IMR-90 (cell line): ENCODE results near the gene SEC23A. TPM values are rescaled to one million over a fixed set of nuclear protein-coding genes. Genes with fewer than 3 reads are reported as not detected.

Experiments
- ATAC-seq: fragments of 200-7000 bp; cut with Tn5 transposase; 2 replicates; pipeline ENCODE4 v1.9.1; 2020; ENCODE audit warnings: low read depth, mild to moderate bottlenecking, moderate library complexity
- BruUV-seq: library from RNA; stranded (reverse); fragments of 400-500 nt; replicated peaks from 2 replicates; lab custom pipeline; 2021; lab: Mats Ljungman, UMichigan
- CTCF ChIA-PET: fragments of 300-600 bp; formaldehyde crosslinking; extraction: SDS; loops from one replicate; lab custom pipeline; 2021; ENCODE audit warnings: antibody characterized with exemption; lab: Yijun Ruan, JAX
- POLR2A ChIA-PET: fragments of 300-600 bp; sonication (Branson Sonifier 250); formaldehyde crosslinking; loops from one replicate; lab custom pipeline; 2022; ENCODE audit warnings: antibody characterized with exemption; ENCODE audit not compliant: unreplicated experiment; lab: Charles Lee
- DNase-seq: peaks from one replicate; pipeline ENCODE4 v3.0.0; 2013
- H2AFZ ChIP-seq: replicated peaks from 2 replicates; pipeline ENCODE3; 2013; ENCODE audit warnings: low read length, mild to moderate bottlenecking; ENCODE audit not compliant: poor library complexity
- H2AK5ac ChIP-seq: 2 replicates; pipeline ENCODE4 v1.6.1; 2013; ENCODE audit warnings: low read depth, low read length, inconsistent platforms
- H2AK9ac ChIP-seq: replicated peaks from 2 replicates; pipeline ENCODE3; 2013; ENCODE audit warnings: mild to moderate bottlenecking, low read depth, low read length, moderate library complexity; ENCODE audit not compliant: poor library complexity
- H2BK120ac ChIP-seq: 2 replicates; pipeline ENCODE4 v1.6.1; 2013; ENCODE audit warnings: low read depth, low read length, inconsistent platforms
- H2BK15ac ChIP-seq: 3 replicates; pipeline ENCODE4 v1.6.1; 2013; ENCODE audit warnings: low read depth, low read length, inconsistent platforms
- H2BK20ac ChIP-seq: 2 replicates; pipeline ENCODE4 v1.6.1; 2013; ENCODE audit warnings: low read depth, mild to moderate bottlenecking, inconsistent platforms, low read length, moderate library complexity
- H2BK5ac ChIP-seq: 2 replicates; pipeline ENCODE4 v1.6.1; 2013; ENCODE audit warnings: mild to moderate bottlenecking, low read depth, low read length, inconsistent platforms; ENCODE audit not compliant: poor library complexity, severe bottlenecking
- H3K14ac ChIP-seq: replicated peaks from 2 replicates; pipeline ENCODE4 v1.6.1; 2013; ENCODE audit warnings: low read depth, low read length, inconsistent platforms
- H3K18ac ChIP-seq: 2 replicates; pipeline ENCODE4 v1.6.1; 2013; ENCODE audit warnings: low read depth, low read length, control low read depth
- H3K23ac ChIP-seq: 2 replicates; pipeline ENCODE4 v1.6.1; 2013; ENCODE audit warnings: low read depth, low read length, inconsistent platforms
- H3K27ac ChIP-seq: 2 replicates; pipeline ENCODE4 v1.5.1; 2013; ENCODE audit warnings: mild to moderate bottlenecking, control low read depth, low read length; ENCODE audit not compliant: insufficient read depth
- H3K27me3 ChIP-seq: 2 replicates; pipeline ENCODE4 v1.6.1; 2013; ENCODE audit warnings: low read length; ENCODE audit not compliant: control insufficient read depth, insufficient read depth
- H3K36me3 ChIP-seq: 2 replicates; pipeline ENCODE4 v1.6.1; 2013; ENCODE audit warnings: low read length, mixed read lengths; ENCODE audit not compliant: control insufficient read depth, insufficient read depth
- H3K4ac ChIP-seq: 2 replicates; pipeline ENCODE4 v1.6.1; 2013; ENCODE audit warnings: low read depth, low read length, inconsistent platforms
- H3K4me1 ChIP-seq: 2 replicates; pipeline ENCODE4 v1.6.1; 2013; ENCODE audit warnings: low read length, mixed read lengths; ENCODE audit not compliant: control insufficient read depth, insufficient read depth
- H3K4me2 ChIP-seq: 2 replicates; pipeline ENCODE4 v1.6.1; 2013; ENCODE audit warnings: low read depth, mild to moderate bottlenecking, control low read depth, low read length, moderate library complexity
- H3K4me3 ChIP-seq: 2 replicates; pipeline ENCODE4 v1.5.1; 2013; ENCODE audit warnings: low read depth, mild to moderate bottlenecking, control low read depth, low read length, moderate library complexity; ENCODE audit not compliant: insufficient read depth
- H3K56ac ChIP-seq: 2 replicates; pipeline ENCODE4 v1.6.1; 2013; ENCODE audit warnings: low read length, inconsistent platforms; ENCODE audit not compliant: insufficient read depth; ENCODE audit errors: extremely low read depth
- H3K79me1 ChIP-seq, 2 experiments: 2 replicates each; pipeline ENCODE4 v1.6.1; 2013; ENCODE audit warnings: low read length in 2 of 2, inconsistent platforms in 1 of 2, low read depth in 1 of 2
- H3K9ac ChIP-seq: 2 replicates; pipeline ENCODE4 v1.6.1; 2013; ENCODE audit warnings: low read depth, low read length, control low read depth
- H3K9me1 ChIP-seq: 2 replicates; pipeline ENCODE4 v1.6.1; 2013; ENCODE audit warnings: low read length, inconsistent platforms; ENCODE audit not compliant: insufficient read depth
- H3K9me3 ChIP-seq: 2 replicates; pipeline ENCODE4 v1.6.1; 2013; ENCODE audit warnings: low read length; ENCODE audit not compliant: control insufficient read depth, insufficient read depth
- H4K20me1 ChIP-seq: 2 replicates; pipeline ENCODE4 v1.6.1; 2013; ENCODE audit warnings: low read length, inconsistent platforms; ENCODE audit not compliant: insufficient read depth
- H4K5ac ChIP-seq: 2 replicates; pipeline ENCODE4 v1.6.1; 2013; ENCODE audit warnings: mild to moderate bottlenecking, low read depth, low read length, control low read depth
- H4K8ac ChIP-seq, 2 experiments: 2 replicates each; pipeline ENCODE4 v1.6.1; 2013; ENCODE audit warnings: low read depth in 2 of 2, low read length in 2 of 2, control low read depth in 1 of 2, inconsistent platforms in 1 of 2
- H4K91ac ChIP-seq: 2 replicates; pipeline ENCODE4 v1.6.1; 2013; ENCODE audit warnings: low read depth, low read length, inconsistent platforms; ENCODE audit not compliant: insufficient read depth
- MXI1 ChIP-seq: IDR thresholded peaks from 2 replicates; pipeline ENCODE4 v1.6.1; 2012; ENCODE audit warnings: low read depth, mild to moderate bottlenecking, low read length, moderate library complexity, borderline replicate concordance
- NFE2L2 ChIP-seq: fragments of 150-350 bp; IDR thresholded peaks from 2 replicates; pipeline ENCODE4 v1.6.1; 2016; ENCODE audit warnings: low read depth, mild to moderate bottlenecking, low read length
- RFX5 ChIP-seq: IDR thresholded peaks from 2 replicates; pipeline ENCODE4 v1.8.0; 2012; ENCODE audit warnings: low read depth, mild to moderate bottlenecking, low read length, moderate library complexity
- WGBS, 2 experiments: methylation state at CpG; one replicate each; pipeline versions ENCODE4 v1.1.5 to v1.1.7; 2013; ENCODE audit warnings: missing lambda C conversion rate in 2 of 2; ENCODE audit not compliant: insufficient read length in 1 of 2; ENCODE audit errors: extremely low coverage in 2 of 2; 5-methylcytosine and 5-hydroxymethylcytosine counted together
- dilution Hi-C: fragments of 300-500 bp; cut with HindIII; formaldehyde crosslinking; loops from one replicate; pipeline ENCODE4 v1.14.3; 2018; ENCODE audit warnings: low sequenced_read_pairs; ENCODE audit not compliant: unreplicated experiment
- in situ Hi-C: fragments of 300-500 bp; cut with MboI; formaldehyde crosslinking; loops from 3 replicates; pipeline ENCODE4 v1.14.3; 2019; ENCODE audit warnings: low sequenced_read_pairs, inconsistent platforms, mixed read lengths
- intact Hi-C: fragments of 100-400 bp; cut with micrococcal nuclease; formaldehyde crosslinking; loops from 2 replicates; pipeline ENCODE4 v1.10.0; 2022
- polyA plus RNA-seq, 3 experiments: library from polyadenylated mRNA; depleted of rRNA; stranded (reverse); fragments of >200 nt; gene quantifications; 2 replicates each; pipeline ENCODE4 v1.2.3, GENCODE V29; 2012; ENCODE audit warnings: low replicate concordance in 1 of 3
- total RNA-seq: library from RNA; depleted of rRNA; stranded (reverse); fragments of >200 nt; gene quantifications from 2 replicates; pipeline ENCODE4 v1.2.3, GENCODE V29; 2012

The SEC23A gene
- total and polyA plus RNA-seq, 2 of the 4 experiments (the other 2 are of a cell fraction): 141 to 609 TPM

GRCh38 chr14:39094515-39094914, 8.5 kb downstream of the SEC23A start:
- H4K20me1 ChIP-seq: peaks cover 54% of the 10 kb centered on the region
- no peak for ATAC-seq
- no peak overlapping the region for H3K14ac ChIP-seq
- H2AFZ ChIP-seq: no peak overlapping the region
- peaks cover 8% of the 10 kb centered on the region for H3K9me1 ChIP-seq
- no peak overlapping the region for H4K91ac ChIP-seq
- H3K4me3 ChIP-seq: no peak overlapping the region
- H4K8ac ChIP-seq: no peak overlapping the region
- no peak overlapping the region for H2AK5ac ChIP-seq
- DNase-seq: no peak
- no peak overlapping the region for H2AK9ac ChIP-seq
- no peak overlapping the region for H2BK15ac ChIP-seq
- no peak overlapping the region for H3K18ac ChIP-seq
- H3K36me3 ChIP-seq: peaks cover 35% of the 10 kb centered on the region
- ChIA-PET CTCF (no interaction called here), POLR2A (interaction anchor here (1.0 kb wide), 1 partner anchor 9 kb away, joined by 4 read pairs; the partner anchor contains the start of gene SEC23A)
- peaks cover 21 to 41% of the 10 kb centered on the region in 2 experiments for H3K79me1 ChIP-seq
- dilution Hi-C loops: no loop called here
- H3K56ac ChIP-seq: no peak overlapping the region
- no peak overlapping the region for H2BK5ac ChIP-seq
- H4K5ac ChIP-seq: no peak overlapping the region
- no peak overlapping the region for H2BK120ac ChIP-seq
- in situ Hi-C loops: no loop called here
- H3K4me1 ChIP-seq: no peaks in the 10 kb centered on the region
- TF ChIP-seq RFX5: no peak
- TF ChIP-seq NFE2L2: no peak
- TF ChIP-seq MXI1: no peak
- H3K9me3 ChIP-seq: no peaks in the 10 kb centered on the region
- intact Hi-C loops: no loop called here
- H3K23ac ChIP-seq: no peak overlapping the region
- H3K4me2 ChIP-seq: no peak overlapping the region
- BruUV-seq: no TSS peak
- no peak overlapping the region for H3K9ac ChIP-seq
- H3K27me3 ChIP-seq: no peaks in the 10 kb centered on the region
- H3K4ac ChIP-seq: no peak overlapping the region
- H2BK20ac ChIP-seq: no peak overlapping the region
- H3K27ac ChIP-seq: no peak overlapping the region
- WGBS, 2 experiments: no CpG with 5 or more reads among the region's 3 CpGs
